MG63 (cell line): ENCODE data around the gene MIA. TPM values are rescaled to one million over a fixed set of nuclear protein-coding genes. Genes with fewer than 3 reads are reported as not detected.
A peak's percentile ranks its signal among the peaks of the same experiment; 100 is the strongest.
"Not testable (repeated sequence)": the region's sequence is repeated elsewhere in the genome, so short reads cannot be mapped to it uniquely, and the experiment has no call there.

Experiments
- DNase-seq: peaks from one replicate; pipeline ENCODE4 v3.0.0-alpha.2; 2020
- H3K27me3 ChIP-seq: fragments of 250-450 bp; sonication (Bioruptor Pico); 2 replicates; pipeline ENCODE4 v1.5.1; 2020; ENCODE audit warnings: mild to moderate bottlenecking, moderate library complexity
- H3K36me3 ChIP-seq: fragments of 250-450 bp; sonication (Bioruptor Pico); 2 replicates; pipeline ENCODE4 v1.5.1; 2020; ENCODE audit warnings: mild to moderate bottlenecking, moderate library complexity
- H3K4me3 ChIP-seq: fragments of 250-450 bp; sonication (Bioruptor Pico); 2 replicates; pipeline ENCODE4 v1.5.1; 2020; ENCODE audit warnings: mild to moderate bottlenecking, moderate library complexity
- H3K9me3 ChIP-seq: fragments of 250-450 bp; sonication (Bioruptor Pico); 2 replicates; pipeline ENCODE4 v1.5.1; 2020; ENCODE audit warnings: mild to moderate bottlenecking, moderate library complexity
- total RNA-seq: library from RNA; depleted of rRNA; stranded (reverse); fragments of >200 nt; shearing (Covaris generic); gene quantifications from 2 replicates; pipeline ENCODE4 v1.2.3, GENCODE V29; 2014; ENCODE audit warnings: low replicate concordance

The MIA gene
- total RNA-seq, 1 experiment from 2014 or later = not detected

DNA sequence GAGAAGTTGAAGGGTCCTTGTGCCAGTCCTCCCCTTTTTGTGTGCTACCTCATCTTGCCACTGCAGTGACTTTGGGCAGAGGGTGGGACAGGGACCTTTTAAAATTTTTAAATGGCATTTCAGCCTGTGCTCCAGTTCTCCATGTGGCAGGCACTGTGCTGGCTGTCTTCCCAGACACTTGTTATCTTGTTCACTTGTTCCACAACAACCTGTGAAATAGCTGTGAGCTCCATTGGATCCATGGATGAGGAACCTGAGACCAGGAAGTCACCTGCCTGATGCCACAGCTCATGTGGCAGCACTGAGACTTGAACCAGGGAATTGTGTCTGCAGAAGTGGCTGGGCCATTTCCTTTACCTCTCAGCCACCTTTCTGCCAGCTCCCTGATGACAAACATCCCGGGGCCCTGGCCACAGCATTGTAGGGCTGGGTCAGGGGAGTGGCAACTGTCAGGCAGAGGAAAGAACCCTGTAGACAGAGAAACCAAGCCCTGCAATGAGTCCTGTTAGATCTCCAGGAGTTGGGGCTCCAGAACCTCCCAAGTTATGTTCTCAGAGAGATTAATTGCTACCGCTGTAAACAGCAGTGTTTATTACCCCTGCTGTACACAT lies 30.0 kb downstream of the MIA start:
- Histone ChIP-seq H3K4me3 (no peak overlapping the region), H3K27me3 (no peaks in the 10 kb centered on the region), H3K9me3 (no peaks in the 10 kb centered on the region), H3K36me3 (peaks cover 96% of the 10 kb centered on the region)
- DNase-seq = no peak

DNA sequence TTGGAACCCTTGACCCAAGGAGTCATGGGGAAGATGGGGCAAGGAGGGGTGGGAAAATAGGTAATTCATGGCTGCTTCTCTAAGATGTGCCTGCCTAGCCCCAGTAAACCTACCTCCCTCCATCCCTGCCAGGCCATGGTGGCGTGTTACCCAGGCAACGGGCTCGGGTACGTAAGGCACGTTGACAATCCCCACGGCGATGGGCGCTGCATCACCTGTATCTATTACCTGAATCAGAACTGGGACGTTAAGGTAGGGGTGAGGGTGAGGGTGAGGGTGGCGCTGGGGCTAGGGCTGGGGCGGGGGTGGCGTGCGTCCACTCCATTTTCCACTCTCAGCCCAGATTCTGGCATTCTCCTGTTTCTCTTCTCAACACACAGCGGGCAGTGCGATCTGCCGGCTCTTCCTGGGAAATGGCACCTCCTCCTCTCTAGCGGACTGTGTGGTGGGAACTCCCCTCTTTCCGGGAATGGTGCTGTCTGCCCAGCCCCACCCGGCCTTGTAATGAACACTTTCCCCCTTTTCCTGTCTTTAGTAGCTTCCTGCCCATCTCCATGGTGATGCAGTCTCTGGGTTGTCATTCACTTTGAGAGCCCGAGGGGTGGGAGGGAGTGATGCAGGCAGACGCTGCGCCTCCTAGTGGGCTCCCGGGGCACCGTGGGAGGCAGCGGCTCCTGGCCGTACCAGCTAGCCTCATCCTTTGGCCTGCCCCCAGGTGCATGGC lies 31.3 kb downstream of the MIA start:
- peak; percentile 58 for DNase-seq
- Histone ChIP-seq H3K27me3 (no peaks in the 10 kb centered on the region), H3K9me3 (no peaks in the 10 kb centered on the region), H3K4me3 (no peak overlapping the region), H3K36me3 (peaks cover 84% of the 10 kb centered on the region)

DNA sequence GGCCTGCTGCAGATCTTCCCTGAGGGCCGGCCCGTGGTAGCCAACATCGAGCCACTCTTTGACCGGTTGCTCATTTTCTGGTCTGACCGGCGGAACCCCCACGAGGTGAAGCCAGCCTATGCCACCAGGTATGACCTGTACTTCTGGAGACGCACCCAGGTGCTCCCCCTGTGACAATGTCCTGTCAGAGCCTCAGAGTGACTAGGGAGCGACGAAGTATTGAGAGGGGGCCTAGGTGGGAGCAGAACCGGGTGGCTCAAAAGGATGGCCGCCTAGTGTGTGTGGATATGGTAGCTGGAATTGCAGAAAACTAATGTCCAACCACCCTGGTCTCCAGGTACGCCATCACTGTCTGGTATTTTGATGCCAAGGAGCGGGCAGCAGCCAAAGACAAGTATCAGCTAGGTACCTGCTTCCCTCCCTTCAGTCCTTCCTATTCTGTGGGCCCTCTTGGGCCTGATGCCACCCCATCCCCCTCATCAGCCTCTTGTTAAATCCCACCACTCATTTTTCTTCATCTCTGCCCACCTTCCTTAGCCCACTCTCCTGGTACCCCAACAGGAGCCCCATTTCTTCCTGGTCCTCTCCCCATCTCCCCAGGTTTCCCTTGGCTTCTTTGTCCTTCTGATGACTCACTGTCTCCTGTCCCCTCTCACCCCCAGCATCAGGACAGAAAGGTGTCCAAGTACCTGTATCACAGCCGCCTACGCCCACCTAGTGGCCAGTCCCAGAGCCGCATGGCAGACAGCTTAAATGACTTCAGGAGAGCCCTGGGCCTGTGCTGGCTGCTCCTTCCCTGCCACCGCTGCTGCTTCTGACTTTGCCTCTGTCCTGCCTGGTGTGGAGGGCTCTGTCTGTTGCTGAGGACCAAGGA lies 32.1 kb downstream of the MIA start:
- no peaks in the 10 kb centered on the region for H3K27me3 ChIP-seq
- DNase-seq = no peak
- H3K4me3 ChIP-seq = no peak overlapping the region
- peaks cover 76% of the 10 kb centered on the region for H3K36me3 ChIP-seq
- no peaks in the 10 kb centered on the region for H3K9me3 ChIP-seq

DNA sequence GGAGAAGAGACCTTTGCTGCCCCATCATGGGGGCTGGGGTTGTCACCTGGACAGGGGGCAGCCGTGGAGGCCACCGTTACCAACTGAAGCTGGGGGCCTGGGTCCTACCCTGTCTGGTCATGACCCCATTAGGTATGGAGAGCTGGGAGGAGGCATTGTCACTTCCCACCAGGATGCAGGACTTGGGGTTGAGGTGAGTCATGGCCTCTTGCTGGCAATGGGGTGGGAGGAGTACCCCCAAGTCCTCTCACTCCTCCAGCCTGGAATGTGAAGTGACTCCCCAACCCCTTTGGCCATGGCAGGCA lies 32.7 kb downstream of the MIA start:
- no peak for DNase-seq
- H3K9me3 ChIP-seq = no peaks in the 10 kb centered on the region
- H3K36me3 ChIP-seq = peaks cover 70% of the 10 kb centered on the region
- no peaks in the 10 kb centered on the region for H3K27me3 ChIP-seq
- no peak overlapping the region for H3K4me3 ChIP-seq

GRCh38 chr19:40808497-40808896 lies 33.2 kb downstream of the MIA start:
- Histone ChIP-seq H3K36me3 (peaks cover 65% of the 10 kb centered on the region), H3K27me3 (no peaks in the 10 kb centered on the region), H3K9me3 (no peaks in the 10 kb centered on the region), H3K4me3 (no peak overlapping the region)
- DNase-seq = no peak

DNA sequence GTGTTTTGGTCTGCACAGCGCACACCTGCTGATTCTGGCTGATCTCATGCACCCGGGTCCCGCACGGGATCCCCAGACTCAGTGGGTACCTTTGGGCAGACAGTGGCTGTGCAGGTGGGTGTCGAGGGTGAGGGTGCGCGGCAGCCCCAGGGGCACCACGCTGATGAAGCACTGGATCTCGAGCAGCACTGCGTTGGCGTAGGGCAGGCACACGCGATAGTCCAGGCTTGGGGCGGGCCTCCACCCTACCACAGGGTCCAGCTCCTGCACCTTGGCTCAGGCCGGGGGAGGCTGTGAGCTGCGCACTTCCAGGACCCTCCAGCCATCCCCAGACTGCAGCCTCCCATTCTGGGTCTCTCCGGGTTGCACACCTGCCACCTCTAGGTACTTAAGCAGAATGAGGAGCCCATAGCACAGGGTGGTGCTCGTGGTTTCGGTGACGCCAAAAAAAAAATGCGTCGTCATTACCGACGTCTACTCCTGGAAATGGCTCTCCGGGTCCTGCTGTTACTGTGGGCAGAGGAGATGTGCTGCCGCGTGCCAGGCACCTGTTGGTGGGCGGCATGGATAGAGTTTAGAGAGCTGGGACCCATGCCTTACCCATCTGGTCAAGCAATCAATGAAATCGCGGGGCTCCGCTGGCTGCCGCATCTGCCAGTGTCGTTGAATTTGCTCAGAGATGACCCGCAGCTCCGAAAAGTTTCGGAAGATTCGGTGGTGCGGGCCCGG lies 34.2 kb downstream of the MIA start:
- Histone ChIP-seq H3K36me3 (peaks cover 54% of the 10 kb centered on the region), H3K27me3 (no peaks in the 10 kb centered on the region), H3K9me3 (no peaks in the 10 kb centered on the region), H3K4me3 (no peak overlapping the region)
- DNase-seq = no peak

DNA sequence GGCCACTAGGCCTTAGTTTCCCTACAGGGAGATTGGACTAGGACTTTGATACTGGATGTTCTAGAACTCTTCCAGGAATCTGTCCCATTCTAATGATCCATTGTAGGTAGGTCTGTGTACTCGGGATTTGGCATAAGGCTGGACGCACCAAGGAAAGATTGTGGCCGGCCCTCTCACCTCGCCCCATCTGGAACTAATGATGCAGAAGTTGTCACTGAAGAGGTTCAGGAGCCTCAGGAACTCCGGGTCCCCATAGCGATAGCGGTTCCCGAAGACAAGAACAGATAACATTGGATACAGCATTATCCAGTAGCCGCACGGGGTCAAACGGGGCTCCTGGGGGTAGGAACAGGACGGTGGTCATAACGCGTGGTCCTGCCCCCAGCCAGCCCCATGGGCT lies 34.8 kb downstream of the MIA start:
- no peaks in the 10 kb centered on the region for H3K27me3 ChIP-seq
- no peak for DNase-seq
- H3K9me3 ChIP-seq = no peaks in the 10 kb centered on the region
- peaks cover 48% of the 10 kb centered on the region for H3K36me3 ChIP-seq
- peak overlapping the region; percentile 27; the same call in 1 of the 2 replicates for H3K4me3 ChIP-seq

DNA sequence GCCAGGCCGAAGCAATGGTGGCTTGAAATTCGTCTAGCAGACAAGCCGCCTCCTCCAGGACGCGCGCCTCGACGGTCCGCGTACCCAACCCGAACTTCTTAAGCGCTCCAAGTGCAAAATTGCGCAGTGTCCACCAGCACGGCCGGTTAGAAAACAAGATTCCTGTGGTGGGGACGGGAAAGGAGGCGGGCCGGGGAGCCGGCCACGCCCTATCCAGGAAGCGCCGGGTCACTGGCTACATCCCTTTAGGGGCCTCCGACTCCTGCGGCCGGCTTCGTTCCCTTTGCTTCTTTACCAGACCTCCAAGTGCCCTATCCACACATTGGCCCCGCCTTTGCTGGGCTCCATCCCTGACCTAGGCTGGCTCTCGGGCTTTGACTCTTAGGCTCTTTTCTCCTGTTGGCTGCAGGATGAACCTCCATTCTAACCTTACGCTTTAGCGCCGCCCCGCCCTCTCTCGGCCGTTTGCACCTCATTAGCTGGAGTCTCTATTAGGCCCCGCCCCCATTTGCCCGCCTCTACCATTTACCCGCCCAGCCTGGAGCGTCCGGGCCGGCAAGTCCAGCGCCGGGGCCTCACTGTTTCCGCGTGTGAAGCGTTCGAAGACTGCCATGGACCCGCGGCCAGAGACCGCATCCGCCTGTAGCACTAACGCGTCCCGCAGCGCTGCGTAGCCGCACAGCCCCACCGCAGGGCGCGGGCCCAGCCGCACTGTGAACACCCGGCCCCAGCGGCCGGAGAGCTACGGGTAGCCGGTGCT lies 35.5 kb downstream of the MIA start:
- Histone ChIP-seq H3K4me3 (peak overlapping the region; percentile 27; the same call in 1 of the 2 replicates), H3K36me3 (peaks cover 41% of the 10 kb centered on the region)
- not testable (repeated sequence) for H3K9me3 ChIP-seq, H3K27me3 ChIP-seq
- peak; percentile 72 for DNase-seq

DNA sequence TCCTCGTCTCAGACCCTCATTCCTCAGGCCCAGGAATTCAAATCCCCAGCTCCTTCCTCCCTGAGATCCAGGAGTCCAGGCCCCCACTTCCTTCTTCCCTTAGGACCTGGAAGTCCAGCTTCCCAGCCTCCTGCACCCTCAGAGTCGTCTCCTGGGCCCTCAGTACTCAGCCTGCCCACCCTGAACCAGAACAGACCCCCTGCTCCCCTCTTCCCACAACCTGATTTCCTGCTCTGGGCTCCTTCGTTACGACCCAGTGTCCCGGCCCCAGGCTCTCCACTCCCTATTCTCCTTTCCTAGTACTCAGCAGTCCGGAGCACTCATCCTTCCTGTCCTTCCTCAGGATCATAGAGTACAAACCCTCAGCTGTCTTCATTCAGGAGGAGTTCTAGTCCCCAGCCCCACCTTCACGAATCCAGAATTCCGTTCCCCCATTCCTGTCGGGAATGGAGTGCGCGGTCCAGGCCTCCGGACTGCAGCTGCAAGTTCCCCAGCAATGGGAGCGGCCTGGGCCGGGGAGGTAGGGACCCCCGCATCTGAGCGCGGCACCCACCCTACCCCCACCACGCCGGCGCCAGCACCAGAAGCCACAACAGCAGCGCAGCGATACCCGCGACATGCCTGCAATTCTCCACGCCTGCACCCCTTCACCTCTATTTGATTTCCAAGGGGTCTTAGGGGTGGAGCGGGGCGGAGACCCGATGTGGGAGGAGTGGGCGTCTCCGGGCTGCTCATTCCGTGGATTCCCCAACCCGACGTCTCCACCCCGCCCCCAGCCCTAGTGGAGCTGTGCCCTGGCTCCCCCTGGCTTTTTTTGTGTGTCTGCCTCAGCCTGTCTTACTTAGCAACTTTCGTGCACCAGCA lies 36.4 kb downstream of the MIA start:
- Histone ChIP-seq H3K36me3 (peaks cover 34% of the 10 kb centered on the region), H3K4me3 (no peak overlapping the region), H3K27me3 (no peaks in the 10 kb centered on the region), H3K9me3 (no peaks in the 10 kb centered on the region)
- DNase-seq = no peak

- not testable (repeated sequence) for DNase-seq, H3K4me3 ChIP-seq, H3K27me3 ChIP-seq, H3K9me3 ChIP-seq
- peaks cover 26% of the 10 kb centered on the region for H3K36me3 ChIP-seq
Measured at GRCh38 chr19:40812571-40812970, 37.2 kb downstream of the MIA start.

DNA sequence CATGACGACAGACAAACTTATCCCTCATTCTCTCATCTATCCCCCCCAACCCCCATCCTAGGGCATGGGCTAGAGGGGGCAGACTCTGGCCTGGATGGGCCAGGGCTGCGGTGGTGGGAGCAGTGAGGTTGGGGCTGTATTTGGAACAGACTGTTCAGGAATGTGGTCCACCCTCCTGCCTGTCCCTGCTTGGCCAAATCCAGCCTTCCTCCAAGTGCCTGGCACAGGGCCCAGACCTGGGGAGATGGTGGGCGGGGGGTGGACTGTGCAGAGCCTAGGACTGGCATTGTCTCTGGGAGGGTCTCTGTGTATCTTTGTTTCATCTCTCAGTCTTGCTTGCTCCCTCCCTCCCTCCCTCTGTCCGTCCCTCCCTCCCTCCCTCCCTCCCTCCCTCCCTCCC lies 37.9 kb downstream of the MIA start:
- peaks cover 20% of the 10 kb centered on the region for H3K36me3 ChIP-seq
- H3K4me3 ChIP-seq = no peak overlapping the region
- H3K9me3 ChIP-seq = no peaks in the 10 kb centered on the region
- H3K27me3 ChIP-seq = no peaks in the 10 kb centered on the region
- peak; percentile 39 for DNase-seq

DNA sequence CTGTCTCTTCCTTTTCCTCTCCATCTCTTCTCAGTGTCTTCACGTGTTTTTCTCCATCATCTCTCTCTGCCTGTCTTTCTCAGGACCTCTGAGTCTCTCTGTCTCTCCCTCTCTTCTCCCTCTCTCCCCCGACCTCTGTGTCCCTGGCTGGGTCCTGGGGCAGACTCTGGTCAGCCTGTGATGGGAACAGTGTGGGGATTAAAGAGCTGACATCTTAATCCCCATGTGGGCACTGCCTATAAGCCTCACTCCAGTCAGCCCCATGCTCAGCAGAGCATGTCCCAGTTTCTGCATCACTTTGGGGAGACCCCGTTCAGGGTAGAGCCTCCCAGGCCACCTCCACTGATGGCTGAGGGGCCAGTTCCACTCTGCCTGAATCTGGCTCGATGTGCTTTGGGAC lies 39.9 kb downstream of the MIA start:
- Histone ChIP-seq H3K9me3 (no peaks in the 10 kb centered on the region), H3K4me3 (no peak overlapping the region), H3K36me3 (no peaks in the 10 kb centered on the region), H3K27me3 (no peaks in the 10 kb centered on the region)
- no peak for DNase-seq

- not testable (repeated sequence) for DNase-seq
Measured at GRCh38 chr19:40818480-40819399, 43.4 kb downstream of the MIA start.

DNA sequence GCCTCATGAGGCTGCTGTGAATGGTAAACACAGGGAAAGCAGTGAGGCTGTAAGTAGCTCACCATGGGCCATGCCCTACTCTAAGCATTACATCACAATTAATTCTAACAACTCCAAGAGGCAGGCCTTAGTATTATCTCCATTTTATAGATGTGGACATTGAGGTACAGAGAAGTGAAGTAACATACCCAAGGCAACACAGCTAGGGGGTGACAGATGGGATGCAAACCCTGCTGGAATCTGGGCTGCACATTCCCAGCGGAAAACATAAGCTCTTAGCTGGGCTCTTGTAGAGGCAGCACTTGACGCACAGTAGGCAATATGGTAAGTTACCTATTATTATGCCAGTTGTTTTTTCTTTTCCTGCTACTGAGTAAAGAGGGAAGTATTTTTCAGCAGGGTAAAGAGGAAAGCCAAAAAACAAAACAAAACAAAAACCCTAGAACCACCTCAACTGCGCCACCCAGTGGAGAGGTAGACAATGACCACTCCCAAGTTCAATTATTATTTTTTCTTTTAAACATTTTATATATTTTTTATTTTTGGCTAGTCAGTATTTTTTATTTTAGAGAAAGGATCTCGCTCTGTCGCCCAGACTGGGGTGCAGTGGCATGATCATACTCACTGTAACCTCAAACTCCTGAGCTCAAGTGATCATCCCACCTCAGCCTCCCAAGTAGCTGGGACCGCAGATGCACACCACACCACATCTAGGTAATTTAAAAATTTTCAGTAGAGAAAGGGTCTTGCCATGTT lies 44.3 kb downstream of the MIA start:
- not testable (repeated sequence) for H3K27me3 ChIP-seq, H3K9me3 ChIP-seq, H3K36me3 ChIP-seq, DNase-seq, H3K4me3 ChIP-seq

More at GRCh38 chr19:40818480-40819399, 43.4 kb downstream of the MIA start:
- H3K27me3 ChIP-seq, H3K36me3 ChIP-seq, H3K4me3 ChIP-seq, H3K9me3 ChIP-seq: not testable (repeated sequence)
